Activated T-helper 1 cell treated with anti-CD3 and anti-CD28 coated beads, Interleukin-2, amount 50 U/mL, for 16 hours (primary cell): Measurements from ENCODE around the gene LRRC26.

Source experiments
- DNase-seq, 2 donors: peaks; one replicate each; pipeline ENCODE4 v3.0.0-alpha.2; 2020; ENCODE audit warnings: low read depth in 1 of 2, low spot score in 1 of 2

LRRC26 gene

GRCh38 chr9:137168573-137168903, 1.3 kb downstream of the LRRC26 start:
- DNase-seq = no peak

GRCh38 chr9:137167747-137168572, 1.9 kb downstream of the LRRC26 start:
- no peak for DNase-seq

- DNase-seq = no peak
Observed at GRCh38 chr9:137167277-137167746, 2.5 kb downstream of the LRRC26 start.

GRCh38 chr9:137166380-137167229, 3.2 kb downstream of the LRRC26 start:
- DNase-seq = no peak

GRCh38 chr9:137165250-137165836, 4.5 kb downstream of the LRRC26 start:
- DNase-seq = no peak

GRCh38 chr9:137164370-137165249, 5.2 kb downstream of the LRRC26 start:
- no peak for DNase-seq

GRCh38 chr9:137163805-137164204, 6.0 kb downstream of the LRRC26 start:
- DNase-seq = no peak

GRCh38 chr9:137163365-137163715, 6.5 kb downstream of the LRRC26 start:
- no peak for DNase-seq

GRCh38 chr9:137162505-137163364, 7.1 kb downstream of the LRRC26 start:
- no peak for DNase-seq

GRCh38 chr9:137161558-137162486, 8.0 kb downstream of the LRRC26 start:
- no peak for DNase-seq

- DNase-seq = no peak
Observed at GRCh38 chr9:137160716-137161557, 8.9 kb downstream of the LRRC26 start.

- DNase-seq = no peak
Observed at GRCh38 chr9:137160054-137160425, 9.8 kb downstream of the LRRC26 start.

- no peak for DNase-seq
Observed at GRCh38 chr9:137159105-137160053, 10.5 kb downstream of the LRRC26 start.

- DNase-seq = no peak
Observed at GRCh38 chr9:137158625-137159024, 11.2 kb downstream of the LRRC26 start.

GRCh38 chr9:137157618-137158415, 12.0 kb downstream of the LRRC26 start:
- DNase-seq = no peak
